Measurements from ENCODE around the gene ZNF821.

- TF ChIP-seq EZH2 (IDR thresholded peaks at IDR 0.05; ENCODE audit: borderline replicate concordance, control insufficient read depth, low read depth, low read length) (no peak), EED (IDR thresholded peaks at IDR 0.05; ENCODE audit: low read depth) (no peak), CEBPB (IDR thresholded peaks at IDR 0.05; ENCODE audit: borderline replicate concordance in 1 of 2, low read depth in 2 of 2, low read length in 2 of 2) (no peak), CTCF (IDR thresholded peaks at IDR 0.05 in 2 of 3, conservative IDR thresholded peaks at IDR 0.05 in 1 of 3; ENCODE audit: control insufficient read depth in 2 of 3, extremely low read depth in 1 of 3, insufficient read depth in 1 of 3, low read depth in 3 of 3, low read length in 3 of 3) (no peak), SMC3 (IDR thresholded peaks at IDR 0.05; ENCODE audit: borderline replicate concordance, low read length) (no peak), CHD4 (IDR thresholded peaks at IDR 0.05) (no peak), CHD1 (IDR thresholded peaks at IDR 0.05; ENCODE audit: low read depth, low read length) (no peak), BRCA1 (IDR thresholded peaks at IDR 0.05; ENCODE audit: low read depth, low read length) (no peak), ESRRA (IDR thresholded peaks at IDR 0.05; ENCODE audit: low read length) (no peak), FOS (IDR thresholded peaks at IDR 0.05; ENCODE audit: borderline replicate concordance, extremely low read depth, insufficient read length) (no peak)
- TF ChIP-seq, protein P1, sequence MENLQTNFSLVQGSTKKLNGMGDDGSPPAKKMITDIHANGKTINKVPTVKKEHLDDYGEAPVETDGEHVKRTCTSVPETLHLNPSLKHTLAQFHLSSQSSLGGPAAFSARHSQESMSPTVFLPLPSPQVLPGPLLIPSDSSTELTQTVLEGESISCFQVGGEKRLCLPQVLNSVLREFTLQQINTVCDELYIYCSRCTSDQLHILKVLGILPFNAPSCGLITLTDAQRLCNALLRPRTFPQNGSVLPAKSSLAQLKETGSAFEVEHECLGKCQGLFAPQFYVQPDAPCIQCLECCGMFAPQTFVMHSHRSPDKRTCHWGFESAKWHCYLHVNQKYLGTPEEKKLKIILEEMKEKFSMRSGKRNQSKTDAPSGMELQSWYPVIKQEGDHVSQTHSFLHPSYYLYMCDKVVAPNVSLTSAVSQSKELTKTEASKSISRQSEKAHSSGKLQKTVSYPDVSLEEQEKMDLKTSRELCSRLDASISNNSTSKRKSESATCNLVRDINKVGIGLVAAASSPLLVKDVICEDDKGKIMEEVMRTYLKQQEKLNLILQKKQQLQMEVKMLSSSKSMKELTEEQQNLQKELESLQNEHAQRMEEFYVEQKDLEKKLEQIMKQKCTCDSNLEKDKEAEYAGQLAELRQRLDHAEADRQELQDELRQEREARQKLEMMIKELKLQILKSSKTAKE (IDR thresholded peaks at IDR 0.05; ENCODE audit: low read depth, poor library complexity, severe bottlenecking), result no peak
Observed at GRCh38 chr16:71911121-71911520, 27.1 kb upstream of the ZNF821 start.

Measured in GM12878 (cell line).